K562 (cell line): ENCODE measurements around the gene PARD3B. TPM values are rescaled to one million over a fixed set of nuclear protein-coding genes. Genes with fewer than 3 reads are reported as not detected.

ENCODE experiments used
- ATF2 ChIP-seq: sonication (generic); formaldehyde crosslinking; IDR thresholded peaks from 2 replicates; pipeline ENCODE4 v1.8.1; 2022; ENCODE audit warnings: missing genetic modification reagents
- BCLAF1 ChIP-seq, 2 experiments: fragments of 450-650 bp in 1 of 2; IDR thresholded peaks; 2 replicates each; pipeline ENCODE4 v1.6.1; 2011 to 2017; ENCODE audit warnings: low read depth in 2 of 2, antibody characterized with exemption in 1 of 2, borderline replicate concordance in 1 of 2, low read length in 1 of 2, mild to moderate bottlenecking in 1 of 2, mixed read lengths in 1 of 2; ENCODE audit not compliant: control insufficient read depth in 1 of 2
- BRF1 ChIP-seq: IDR thresholded peaks from 3 replicates; pipeline ENCODE4 v1.6.1; 2011; ENCODE audit warnings: borderline replicate concordance, mild to moderate bottlenecking; ENCODE audit not compliant: insufficient read length; ENCODE audit errors: extremely low read depth
- CBX8 ChIP-seq: fragments of 200-600 bp; sonication (generic); IDR thresholded peaks from 2 replicates; pipeline ENCODE4 v1.6.1; 2012; ENCODE audit warnings: borderline replicate concordance, mixed run types, low read depth, mild to moderate bottlenecking, moderate library complexity, mixed read lengths, low read length, control low read depth, inconsistent platforms; ENCODE audit not compliant: poor library complexity, severe bottlenecking; ENCODE audit errors: extremely low read depth
- COPS2 ChIP-seq: fragments of 450-650 bp; conservative IDR thresholded peaks from 2 replicates; pipeline ENCODE4 v1.6.1; 2016; ENCODE audit warnings: mild to moderate bottlenecking, moderate library complexity
- CXXC5 ChIP-seq: fragments of 250-450 bp; sonication (Bioruptor Pico); IDR thresholded peaks from 2 replicates; pipeline ENCODE4 v1.8.0; 2022; ENCODE audit warnings: inconsistent platforms, mild to moderate bottlenecking, moderate library complexity
- DPF2 ChIP-seq: fragments of 450-650 bp; IDR thresholded peaks from 2 replicates; pipeline ENCODE4 v1.6.1; 2016
- ELF4 ChIP-seq: fragments of 450-650 bp; formaldehyde crosslinking; IDR thresholded peaks from 2 replicates; pipeline ENCODE4 v1.4.0; 2022; ENCODE audit warnings: missing genetic modification characterization
- ETV1 ChIP-seq: fragments of 450-650 bp; conservative IDR thresholded peaks from 2 replicates; pipeline ENCODE4 v1.6.1; 2016; ENCODE audit warnings: missing genetic modification characterization, control low read depth, low read depth, missing compliant biosample characterization
- KDM4B ChIP-seq, 2 experiments: fragments of 450-650 bp in 1 of 2; sonication (generic) in 1 of 2; IDR thresholded peaks; 2 replicates each; pipeline ENCODE4 v1.6.1; 2016 to 2017; ENCODE audit warnings: borderline replicate concordance in 2 of 2, antibody characterized with exemption in 1 of 2, low read depth in 1 of 2, mild to moderate bottlenecking in 1 of 2
- MCM5 ChIP-seq: fragments of 450-650 bp; IDR thresholded peaks from 2 replicates; pipeline ENCODE4 v1.6.1; 2016; ENCODE audit warnings: low read depth
- MECOM ChIP-seq: fragments of 250-450 bp; sonication (Bioruptor Pico); IDR thresholded peaks from 2 replicates; pipeline ENCODE4 v1.8.0; 2022; ENCODE audit warnings: inconsistent platforms
- MTA2 ChIP-seq: fragments of 450-650 bp; IDR thresholded peaks from 2 replicates; pipeline ENCODE4 v1.6.1; 2016; ENCODE audit warnings: low read depth
- NCOA6 ChIP-seq: fragments of 450-650 bp; IDR thresholded peaks from 2 replicates; pipeline ENCODE4 v1.6.1; 2017; ENCODE audit warnings: mild to moderate bottlenecking
- POLR3A ChIP-seq: IDR thresholded peaks from 2 replicates; pipeline ENCODE4 v1.6.1; 2011; ENCODE audit warnings: borderline replicate concordance, mild to moderate bottlenecking, moderate library complexity; ENCODE audit not compliant: insufficient read length, insufficient read depth; ENCODE audit errors: extremely low read depth
- SPI1 ChIP-seq: IDR thresholded peaks from 2 replicates; pipeline ENCODE4 v1.6.1; 2011; ENCODE audit warnings: low read depth, low read length, control low read depth, borderline replicate concordance
- TEAD4 ChIP-seq, 2 experiments: sonication (generic) in 1 of 2; formaldehyde crosslinking in 1 of 2; IDR thresholded peaks; 2 replicates each; pipeline versions ENCODE4 v1.6.1 to v1.8.0; 2012 to 2022; ENCODE audit warnings: borderline replicate concordance in 1 of 2, inconsistent platforms in 1 of 2, low read length in 1 of 2, mild to moderate bottlenecking in 1 of 2, missing genetic modification reagents in 1 of 2
- TSHZ1 ChIP-seq: fragments of 250-450 bp; sonication (Bioruptor Pico); IDR thresholded peaks from 2 replicates; pipeline ENCODE4 v1.4.0; 2020; ENCODE audit warnings: mild to moderate bottlenecking, moderate library complexity
- XRCC4 ChIP-seq: IDR thresholded peaks from one replicate; pipeline ENCODE4 v1.6.1; 2011; ENCODE audit not compliant: insufficient read depth, insufficient read length; ENCODE audit errors: extremely low read depth
- ZFP36 ChIP-seq: fragments of 150-350 bp; IDR thresholded peaks from 2 replicates; pipeline ENCODE4 v1.6.1; 2018; ENCODE audit warnings: low read length, low read depth; ENCODE audit not compliant: partially characterized antibody
- ZNF239 ChIP-seq: fragments of 250-450 bp; sonication (Bioruptor Pico); IDR thresholded peaks from 2 replicates; pipeline ENCODE4 v1.4.0; 2020; ENCODE audit warnings: mild to moderate bottlenecking
- polyA plus RNA-seq, 8 experiments: library from polyadenylated mRNA; depleted of rRNA in 4 of 8; stranded (reverse) in 5 of 8; unstranded in 3 of 8; fragments of >200 nt; fragmentation: Nextera tagmentation in 2 of 8; fragmentation: Illumina TruSeq in 1 of 8; extraction: Ambion mirVana in 2 of 8; extraction: Trizol in 1 of 8; gene quantifications; 2 replicates each; pipeline versions ENCODE4 v1.2.1 to v1.2.3, GENCODE V29; 2011 to 2014; ENCODE audit warnings: inconsistent platforms in 1 of 8, missing spikeins in 1 of 8
- total RNA-seq, 7 experiments: library from RNA; depleted of rRNA in 6 of 7; stranded (reverse); fragments of >200 nt in 6 of 7; fragmentation: Illumina TruSeq in 2 of 7; extraction: Trizol in 2 of 7; gene quantifications; 2 replicates each; pipeline versions ENCODE4 v1.2.1 to v1.2.3, GENCODE V29; 2011 to 2021; ENCODE audit warnings: low replicate concordance in 1 of 7

The PARD3B gene
- total and polyA plus RNA-seq, 9 of the 15 experiments (the other 6 are each of a cell fraction or from before 2014, with no cell fraction given), result 0.15 to 3.0 (median 1.1) TPM

- TF ChIP-seq NCOA6 (no peak), KDM4B (IDR thresholded peaks at IDR 0.05; ENCODE audit: borderline replicate concordance in 2 of 2, low read depth in 1 of 2) (no peak), POLR3A (no peak), MTA2 (no peak), BRF1 (no peak), CXXC5 (CRISPR knock-in tag) (no peak), ZFP36 (no peak), MECOM (CRISPR knock-in tag) (no peak), XRCC4 (no peak), BCLAF1 (IDR thresholded peaks at IDR 0.05; ENCODE audit: borderline replicate concordance in 1 of 2, control insufficient read depth in 1 of 2, low read depth in 2 of 2, low read length in 1 of 2) (no peak), TSHZ1 (CRISPR knock-in tag) (no peak), ETV1 (peak; percentile 68), SPI1 (no peak), ELF4 (CRISPR knock-in tag) (no peak), COPS2 (no peak), TEAD4 (IDR thresholded peaks at IDR 0.05; ENCODE audit: low read length) (peak; percentile 59), TEAD4 (CRISPR knock-in tag; IDR thresholded peaks at IDR 0.05; ENCODE audit: borderline replicate concordance) (no peak), ATF2 (CRISPR knock-in tag) (no peak), ZNF239 (CRISPR knock-in tag) (no peak), DPF2 (0 out of 2 replicates have a peak, but pooled peaks have one; percentile 37), CBX8 (no peak), MCM5 (no peak)
These were observed 1067.4 kb downstream of the PARD3B start (continued) for GRCh38 chr2:205612636-205613035.
